Activated CD8-positive, alpha-beta memory T cell treated with anti-CD3 and anti-CD28 coated beads, Interleukin-2, amount 50 U/mL, for 1 hour (primary cell): ENCODE results near the gene PMM2.

Source experiments
- DNase-seq: peaks from one replicate; pipeline ENCODE4 v3.0.0-alpha.2; 2020; ENCODE audit errors: extremely low read depth

The PMM2 gene

DNA sequence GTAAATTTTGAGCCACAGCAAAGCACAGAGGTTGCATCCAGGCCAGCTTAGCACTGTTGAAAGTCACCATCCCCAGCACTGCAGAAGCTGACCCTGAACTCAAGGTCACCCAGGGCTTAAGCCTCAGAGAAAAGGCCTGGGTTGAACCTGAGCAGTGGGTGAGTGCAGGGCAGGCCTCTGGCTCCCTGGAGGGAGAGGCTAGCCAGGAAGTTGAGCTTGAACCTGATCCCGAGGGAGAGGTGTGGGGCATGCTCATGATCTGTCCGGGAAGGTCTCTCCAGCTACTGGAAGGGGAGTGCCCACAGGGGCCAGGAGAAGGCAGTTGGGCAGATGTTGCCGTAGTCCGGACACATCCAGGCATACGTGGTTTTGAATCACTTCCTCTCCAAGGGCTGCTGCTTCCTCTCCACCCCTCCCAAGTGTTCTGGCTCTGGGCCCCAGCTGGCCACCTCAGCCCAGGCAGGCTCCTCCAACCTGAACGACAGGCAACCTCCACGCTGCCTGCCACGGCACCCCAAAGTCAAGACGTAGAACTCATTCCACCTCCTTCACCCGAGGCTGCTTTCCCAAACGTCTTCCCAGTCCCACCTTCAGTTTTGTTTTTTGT lies 52.7 kb downstream of the PMM2 start:
- DNase-seq: no peak

DNA sequence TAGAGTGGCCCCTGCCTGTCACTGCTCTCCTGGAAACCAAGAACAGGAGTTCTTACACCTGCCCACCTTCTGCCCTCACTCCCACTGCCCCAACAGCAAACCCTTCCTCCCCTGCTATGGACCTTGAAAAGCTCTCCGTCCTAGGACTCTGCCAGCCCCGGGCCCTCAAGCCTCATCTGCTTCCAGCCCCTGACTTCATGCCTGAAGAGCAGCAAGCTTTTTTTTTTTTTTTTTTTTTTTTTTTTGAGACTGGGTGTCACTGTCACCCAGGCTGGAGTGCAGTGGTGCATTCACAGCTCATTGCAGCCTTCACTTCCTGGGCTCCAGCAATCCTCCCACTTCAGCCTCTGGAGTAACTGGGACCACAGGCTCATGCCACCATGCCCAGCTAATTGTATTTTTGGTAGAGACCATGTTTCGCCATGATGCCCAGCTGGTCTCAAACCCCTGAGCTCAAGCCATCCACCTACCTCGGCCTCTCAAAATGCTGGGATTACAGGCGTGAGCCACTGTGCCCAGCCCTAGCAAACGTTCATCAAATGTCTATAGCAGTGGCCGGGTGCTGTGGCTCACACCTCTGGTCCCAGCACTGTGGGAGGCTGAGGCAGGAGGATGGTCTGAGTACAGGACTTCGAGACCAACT lies 54.2 kb downstream of the PMM2 start:
- no peak for DNase-seq

DNA sequence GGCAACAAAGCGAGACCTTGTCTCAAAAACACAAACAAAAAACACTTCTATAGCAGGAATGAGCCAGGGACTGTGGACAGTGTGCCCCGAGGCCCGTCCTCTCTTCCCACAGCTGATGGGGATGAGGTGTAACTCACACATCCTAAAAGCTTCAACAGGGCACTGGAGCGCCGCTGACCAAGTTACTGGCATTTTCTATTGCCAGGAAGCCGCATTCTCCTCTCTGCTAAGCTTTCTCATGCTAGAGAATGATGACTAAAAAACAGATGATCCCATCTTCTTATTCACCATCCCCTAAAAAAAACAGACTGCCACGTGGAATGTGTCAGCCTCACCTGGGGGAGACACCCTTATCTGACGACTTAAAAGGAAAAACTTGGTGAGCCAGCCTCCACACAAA lies 54.9 kb downstream of the PMM2 start:
- DNase-seq: no peak

DNA sequence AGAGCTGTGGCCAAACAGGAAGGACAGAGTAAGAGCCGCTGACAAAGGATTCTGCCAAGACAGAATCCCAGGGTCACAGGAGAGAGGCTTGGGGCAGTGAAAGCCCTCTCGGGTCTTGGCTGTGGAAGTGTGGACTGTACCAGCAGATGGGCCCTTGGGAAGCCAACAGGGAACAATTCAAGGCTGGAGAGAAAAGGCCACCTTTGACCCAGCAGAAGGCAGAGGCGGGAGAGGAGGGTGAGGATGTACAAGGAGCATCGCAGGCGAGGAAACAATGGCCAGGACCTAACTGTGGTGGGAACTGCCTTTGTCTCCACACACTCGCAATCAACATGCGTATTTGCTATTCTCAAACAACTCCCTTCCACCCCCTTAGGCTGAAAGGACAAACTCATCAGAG lies 55.5 kb downstream of the PMM2 start:
- DNase-seq: no peak

DNA sequence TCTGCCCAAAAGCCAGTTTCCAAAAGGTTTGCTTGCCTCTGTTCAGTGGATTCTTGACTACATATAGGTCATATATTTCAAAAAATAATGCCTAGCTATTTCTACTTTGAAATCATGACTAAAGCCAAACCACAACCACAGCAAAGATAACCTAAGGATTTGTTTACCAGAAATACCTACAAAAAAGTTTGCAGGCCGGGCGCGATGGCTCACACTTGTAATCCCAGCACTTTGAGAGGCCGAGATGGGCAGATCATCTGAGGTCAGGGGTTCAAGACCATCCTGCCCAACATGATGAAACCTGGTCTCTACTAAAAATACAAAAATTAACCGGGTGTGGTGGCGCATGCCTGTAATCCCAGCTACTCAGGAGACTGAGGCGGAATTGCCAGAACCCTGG lies 56.0 kb downstream of the PMM2 start:
- DNase-seq: no peak

DNA sequence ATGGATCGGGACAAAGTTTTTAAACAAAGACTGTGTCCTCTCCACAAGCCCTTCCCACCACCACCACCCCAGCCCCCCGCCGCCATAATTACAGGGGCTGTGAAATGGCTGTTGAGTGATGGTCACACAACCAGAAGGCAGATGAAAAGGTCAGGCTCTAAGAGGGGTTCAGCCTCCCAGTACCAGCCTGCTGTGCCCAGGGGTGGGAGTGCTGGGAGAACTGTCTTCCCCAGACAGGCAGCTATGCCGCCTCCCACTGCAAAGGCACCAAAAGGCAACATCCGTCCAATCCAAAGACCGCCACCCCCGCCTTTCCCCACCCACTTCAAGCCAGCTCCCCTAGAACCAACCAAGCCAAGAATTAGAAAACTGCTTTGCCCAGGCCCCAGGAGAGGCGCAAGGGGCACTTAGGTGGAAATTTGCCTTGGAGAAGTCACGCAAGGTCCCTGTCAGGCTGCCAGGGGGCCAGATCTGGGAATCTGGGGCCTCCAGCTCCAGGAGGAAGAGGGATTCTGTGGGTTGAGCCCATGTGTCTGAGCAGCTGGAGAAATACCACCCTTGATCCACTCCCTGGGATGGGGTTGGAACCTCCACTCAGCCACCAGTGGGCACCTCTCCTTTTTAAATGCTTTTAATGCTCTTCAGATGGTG lies 56.8 kb downstream of the PMM2 start:
- no peak for DNase-seq

DNA sequence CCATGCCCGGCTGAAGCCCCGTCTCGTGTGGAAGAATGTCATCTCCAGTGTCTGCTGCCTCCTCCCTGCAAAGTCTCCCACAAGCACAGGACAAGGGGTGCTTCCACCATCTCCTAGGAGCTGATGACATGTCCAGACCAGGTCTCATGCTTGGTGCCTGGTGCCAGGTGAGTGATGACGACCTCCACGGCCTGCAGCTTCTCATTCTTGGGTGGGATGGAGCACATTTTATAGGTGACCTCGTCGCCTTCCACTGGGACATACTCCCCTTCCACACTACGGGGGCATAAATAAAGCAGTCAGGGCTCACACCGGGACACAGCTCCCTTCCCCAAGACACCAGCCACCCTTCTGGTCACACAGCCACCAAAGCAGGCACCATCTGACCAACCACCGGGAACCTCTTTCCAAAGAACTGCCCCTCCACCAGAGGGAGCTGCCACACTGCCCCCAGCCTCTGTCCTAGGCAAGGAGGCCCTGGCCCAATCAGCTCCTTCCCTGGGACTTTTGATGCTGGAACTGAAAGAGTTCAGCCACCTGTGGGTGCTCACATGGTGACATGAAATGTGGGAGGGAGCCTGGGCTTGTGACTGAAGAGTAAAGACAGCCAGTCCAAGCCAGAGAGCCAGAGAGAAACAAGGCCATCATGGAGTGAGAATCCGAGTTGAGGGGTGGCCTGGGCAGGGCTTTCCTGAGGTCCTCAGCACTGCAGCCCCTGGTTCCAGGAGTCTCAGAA lies 57.6 kb downstream of the PMM2 start:
- no peak for DNase-seq

DNA sequence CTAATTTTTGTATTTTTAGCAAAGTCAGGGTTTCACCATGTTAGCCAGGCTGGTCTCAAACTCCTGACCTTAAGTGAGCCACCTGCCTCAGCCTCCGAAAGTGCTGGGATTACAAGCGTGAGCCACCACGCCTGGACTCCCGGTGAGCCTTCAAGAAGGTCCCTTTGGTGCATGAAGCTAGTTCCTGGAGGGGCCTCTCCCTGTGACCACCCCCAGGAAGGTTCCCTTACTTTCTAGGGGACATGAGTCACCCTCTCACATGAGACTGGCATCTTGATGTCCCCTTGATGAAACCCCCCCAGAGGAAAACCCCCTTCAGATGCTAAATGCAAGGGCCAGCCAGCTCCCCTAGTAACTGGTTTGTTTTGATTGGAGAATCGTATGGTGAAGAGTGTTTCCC lies 58.3 kb downstream of the PMM2 start:
- no peak for DNase-seq

DNA sequence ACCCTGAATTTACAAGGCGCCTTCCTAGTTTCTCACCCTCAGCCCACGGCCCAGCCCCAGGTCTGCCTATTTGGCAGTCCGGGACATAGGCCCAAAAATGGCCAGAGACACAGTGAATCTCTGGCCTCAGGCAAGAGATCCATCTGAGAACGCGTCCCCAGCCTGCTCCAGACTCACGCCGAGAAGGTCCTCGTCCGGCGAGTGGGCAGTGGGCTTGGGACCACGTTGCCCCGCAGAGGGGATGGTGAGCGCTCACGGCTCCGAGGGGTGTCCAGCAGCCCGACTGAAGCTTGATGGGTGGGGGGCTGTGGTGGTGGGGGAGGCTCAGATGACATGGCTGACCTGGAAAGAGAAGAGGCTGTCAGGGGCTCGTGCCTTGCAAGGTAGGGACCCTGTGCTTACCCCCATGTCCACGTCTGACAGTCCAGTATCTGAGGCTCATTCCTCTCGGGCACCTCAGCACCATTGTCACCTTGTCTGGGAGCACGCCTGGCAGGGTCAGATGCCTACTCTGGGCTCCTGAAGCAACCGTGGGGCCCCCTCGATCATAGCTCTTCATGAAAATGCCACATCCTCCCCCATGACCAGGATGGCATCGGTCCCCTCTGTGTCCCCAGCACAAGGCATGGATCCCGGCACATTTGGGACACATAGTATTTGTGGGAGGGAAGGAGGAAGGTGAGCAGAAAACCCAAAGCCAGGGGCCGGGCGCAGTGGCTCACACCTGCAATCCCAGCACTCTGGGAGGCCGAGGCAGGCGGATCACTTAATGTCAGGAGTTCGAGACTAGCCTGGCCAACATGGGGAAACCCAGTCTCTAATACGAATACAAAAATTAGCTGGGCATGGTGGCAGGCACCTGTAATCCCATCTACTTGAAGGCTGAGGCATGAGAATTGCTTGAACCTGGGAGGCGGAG lies 61.6 kb downstream of the PMM2 start:
- DNase-seq: no peak

DNA sequence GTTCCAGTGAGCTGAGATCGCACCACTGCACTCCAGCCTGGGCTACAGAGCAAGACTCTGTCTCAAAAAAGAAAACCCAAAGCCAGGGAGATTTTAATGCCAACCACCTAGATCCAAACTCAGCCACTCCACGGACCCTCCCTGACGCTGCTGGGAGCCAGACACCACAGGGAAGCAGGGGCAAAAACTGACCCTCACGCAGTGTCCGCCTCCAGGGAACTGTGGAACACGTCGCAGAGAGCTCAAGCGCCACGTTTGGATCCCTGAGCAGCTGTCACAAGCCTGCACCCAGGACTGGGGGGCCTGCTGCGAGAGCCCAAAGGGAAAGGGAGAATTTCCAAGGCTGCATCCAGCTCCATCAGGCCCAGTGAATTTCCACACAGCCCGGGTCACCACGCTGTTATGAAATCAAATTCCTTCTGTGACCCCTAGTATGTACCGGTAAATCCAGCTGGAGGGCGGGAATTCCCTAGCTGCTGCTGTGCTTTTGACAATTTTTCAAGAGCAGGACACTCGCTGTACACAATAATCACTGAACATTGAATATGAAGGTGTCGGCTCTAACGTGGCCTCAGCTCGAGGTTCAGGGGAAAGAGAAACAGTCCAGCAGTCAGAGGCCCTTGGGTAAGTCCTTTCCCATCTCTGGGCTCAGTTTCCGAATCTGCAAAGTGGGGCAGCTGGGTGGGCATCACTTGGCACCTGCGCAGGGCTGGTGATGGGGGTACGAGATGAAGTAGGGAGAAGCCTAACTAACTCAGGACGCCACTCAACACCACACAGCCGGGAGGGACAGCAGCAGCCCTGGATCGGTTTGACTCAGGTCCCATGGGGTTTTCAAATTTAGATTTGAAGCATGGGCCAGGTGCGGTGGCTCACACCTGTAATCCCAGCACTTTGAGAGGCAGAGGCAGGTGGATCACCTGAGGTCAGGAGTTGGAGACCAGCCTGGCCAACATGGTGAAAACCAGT lies 62.6 kb downstream of the PMM2 start:
- DNase-seq: no peak

DNA sequence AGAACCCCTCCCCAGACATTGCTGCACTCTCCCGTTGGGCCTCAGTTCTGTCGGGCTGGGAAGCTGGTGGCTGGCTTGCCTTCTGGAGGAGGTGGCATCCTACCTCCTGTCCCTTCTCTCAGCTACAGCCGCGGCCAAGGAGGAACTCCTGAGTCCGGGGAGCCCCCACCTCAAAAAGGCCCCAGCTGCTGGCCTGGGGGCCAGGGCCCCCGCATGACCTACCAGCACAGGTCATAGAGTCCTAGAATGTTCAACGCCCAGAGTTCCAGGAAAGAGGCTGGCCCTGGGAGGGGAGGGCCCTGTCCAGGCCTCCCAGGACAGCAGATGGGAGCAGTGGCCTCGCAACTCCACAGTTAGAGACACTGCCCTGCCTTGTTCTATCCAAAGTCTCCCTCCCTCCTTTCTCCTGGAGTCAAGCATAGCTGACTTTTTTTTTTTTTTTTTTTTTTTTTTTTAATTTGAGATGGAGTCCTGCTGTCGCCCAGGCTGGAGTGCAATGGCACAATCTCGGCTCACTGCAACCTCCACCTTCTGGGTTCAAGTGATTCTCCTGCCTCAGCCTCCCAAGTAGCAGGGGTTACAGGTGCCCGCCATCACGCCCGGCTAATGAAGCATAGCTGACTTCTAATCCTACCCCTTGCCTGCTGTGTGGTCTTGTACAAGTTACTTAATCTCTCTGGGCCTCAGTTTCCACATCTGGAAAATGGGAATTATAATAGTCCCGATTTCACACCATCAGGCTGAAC lies 64.1 kb downstream of the PMM2 start:
- DNase-seq: no peak

DNA sequence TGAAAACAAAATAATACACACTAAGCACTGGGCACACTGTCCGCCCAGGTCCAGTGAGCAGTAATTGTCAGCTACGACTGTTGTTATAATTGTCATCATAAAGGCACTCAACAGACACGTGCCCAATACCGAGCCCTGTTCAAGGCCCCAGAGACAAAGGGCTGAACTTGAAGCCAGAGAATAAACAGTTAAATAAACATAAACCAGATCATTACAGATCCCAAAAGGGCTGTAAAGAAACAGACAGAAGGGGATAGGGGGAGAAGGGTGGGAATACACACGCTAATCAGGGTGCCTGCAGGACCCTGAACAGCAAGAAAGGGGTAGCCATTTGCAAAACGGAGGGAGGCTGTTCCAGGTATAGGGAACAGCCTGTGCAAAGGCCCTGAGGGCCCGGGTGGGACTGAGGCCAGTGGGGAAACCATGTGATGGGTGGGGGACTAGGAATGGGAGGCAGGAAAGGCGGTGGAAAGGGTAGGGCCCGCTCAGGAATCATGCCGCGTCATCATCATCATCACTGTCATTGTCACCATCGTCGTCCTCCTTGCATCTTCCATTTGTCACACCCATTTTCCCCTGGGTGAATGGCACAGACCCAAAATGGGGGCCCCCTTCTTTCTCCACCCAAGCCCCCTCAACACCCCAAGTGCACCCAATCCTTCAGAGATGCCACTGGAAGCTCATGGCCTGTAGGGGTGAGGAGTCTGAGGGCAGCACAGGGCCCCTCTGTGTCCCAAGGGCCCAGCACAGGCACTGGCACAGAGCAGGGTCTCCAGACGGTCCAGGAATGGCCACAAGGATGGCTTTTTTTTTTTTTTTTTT lies 64.9 kb downstream of the PMM2 start:
- no peak for DNase-seq

DNA sequence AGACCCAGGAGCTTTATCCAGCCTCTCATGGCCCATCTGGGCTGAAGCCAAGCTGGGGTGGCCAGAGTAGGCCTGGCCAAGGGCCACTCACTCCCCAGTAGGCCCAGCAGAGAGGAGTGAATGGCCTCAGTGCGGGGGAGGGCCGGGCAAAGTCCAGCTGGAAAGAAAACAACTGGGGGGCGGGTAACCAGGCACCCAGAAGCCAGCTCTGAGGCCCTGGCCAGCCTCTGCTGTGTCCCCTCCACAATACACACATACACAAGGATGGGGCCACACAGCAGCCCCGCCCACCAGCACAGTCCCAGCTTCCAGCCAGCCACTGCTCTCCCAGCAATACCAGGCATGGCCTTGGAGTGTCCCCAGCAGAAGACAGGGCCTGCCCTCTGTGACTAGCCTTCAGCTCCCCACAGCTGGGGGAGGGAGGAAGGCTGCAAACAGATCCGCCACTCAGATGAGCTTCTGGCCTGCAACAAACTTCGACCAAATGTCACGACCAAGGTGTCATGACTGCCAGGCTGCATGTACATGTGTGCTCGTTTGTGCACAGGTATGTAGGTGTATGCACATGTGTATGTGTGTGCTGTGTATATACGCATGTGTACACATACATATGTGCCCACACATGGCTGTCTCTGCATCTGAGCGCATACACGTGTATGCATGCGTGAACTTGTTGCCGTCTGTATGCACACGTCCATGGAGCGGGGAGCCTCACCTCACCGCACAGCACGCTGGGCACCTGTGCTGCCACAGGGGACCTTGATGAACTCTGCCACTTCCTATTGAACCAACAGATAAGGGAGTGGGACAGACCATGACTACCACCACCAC lies 66.2 kb downstream of the PMM2 start:
- DNase-seq: no peak

DNA sequence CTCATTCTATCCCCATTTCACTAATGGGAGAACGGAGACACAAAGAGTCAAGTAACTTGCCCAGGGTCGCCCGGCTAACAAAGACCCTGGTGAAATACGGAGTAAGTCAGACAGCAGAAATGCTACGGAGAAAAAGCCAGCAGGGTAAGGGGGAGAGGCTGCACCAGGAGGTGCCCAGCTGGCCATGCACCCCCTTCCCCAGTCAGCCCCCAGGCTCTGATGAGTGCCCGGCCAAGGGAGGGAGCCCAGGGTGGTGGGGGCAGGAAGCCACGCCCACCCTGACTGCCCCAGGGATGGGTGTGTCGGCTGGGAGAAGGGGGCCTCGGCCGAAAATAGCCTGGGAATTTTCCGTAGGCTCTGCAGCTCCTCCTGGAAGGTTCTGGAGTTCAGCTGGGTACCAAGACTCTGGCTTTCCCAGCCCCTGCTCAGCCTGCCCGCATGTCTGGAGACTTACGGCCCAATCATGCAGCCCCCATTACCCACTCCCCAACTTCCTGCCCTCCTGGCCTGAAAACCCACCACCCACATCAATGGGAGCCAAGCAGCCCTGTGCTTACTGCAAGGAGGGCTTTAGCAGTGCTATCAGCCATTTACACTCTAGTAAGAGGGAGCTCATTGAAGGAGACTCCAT lies 67.0 kb downstream of the PMM2 start:
- no peak for DNase-seq

DNA sequence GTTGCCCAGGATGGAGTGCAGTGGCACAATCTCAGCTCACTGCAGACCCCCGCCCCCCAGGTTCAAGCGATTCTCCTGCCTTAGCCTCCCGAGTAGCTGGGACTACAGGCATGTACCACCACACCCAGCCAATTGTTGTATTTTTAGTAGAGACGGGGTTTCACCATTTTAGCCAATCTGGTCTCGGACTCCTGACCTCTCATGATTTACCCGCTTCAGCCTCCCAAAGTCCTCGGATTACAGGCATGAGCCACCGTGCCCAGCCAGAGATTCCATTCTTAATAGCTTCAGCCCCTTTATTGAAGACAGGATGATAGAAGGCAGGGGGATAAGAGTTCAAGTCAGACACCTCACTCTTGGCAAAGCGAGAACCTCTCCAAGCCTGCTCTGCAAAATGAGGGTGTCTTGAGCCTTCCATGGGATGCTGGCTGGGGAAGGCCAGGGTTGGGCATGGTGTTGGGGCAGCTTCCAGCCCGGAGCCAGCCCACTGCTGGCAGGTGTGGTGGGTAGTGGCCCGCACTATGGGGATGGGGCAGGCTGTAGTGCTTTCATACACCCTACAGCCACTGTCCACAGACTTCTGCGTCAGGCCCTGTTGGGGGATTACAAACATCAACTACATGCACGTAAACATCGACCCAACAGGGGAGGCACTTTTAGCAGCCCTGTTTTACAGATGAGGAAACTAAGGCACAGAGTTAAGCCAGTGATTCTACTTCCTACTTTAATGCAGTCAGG lies 67.7 kb downstream of the PMM2 start:
- no peak for DNase-seq

DNA sequence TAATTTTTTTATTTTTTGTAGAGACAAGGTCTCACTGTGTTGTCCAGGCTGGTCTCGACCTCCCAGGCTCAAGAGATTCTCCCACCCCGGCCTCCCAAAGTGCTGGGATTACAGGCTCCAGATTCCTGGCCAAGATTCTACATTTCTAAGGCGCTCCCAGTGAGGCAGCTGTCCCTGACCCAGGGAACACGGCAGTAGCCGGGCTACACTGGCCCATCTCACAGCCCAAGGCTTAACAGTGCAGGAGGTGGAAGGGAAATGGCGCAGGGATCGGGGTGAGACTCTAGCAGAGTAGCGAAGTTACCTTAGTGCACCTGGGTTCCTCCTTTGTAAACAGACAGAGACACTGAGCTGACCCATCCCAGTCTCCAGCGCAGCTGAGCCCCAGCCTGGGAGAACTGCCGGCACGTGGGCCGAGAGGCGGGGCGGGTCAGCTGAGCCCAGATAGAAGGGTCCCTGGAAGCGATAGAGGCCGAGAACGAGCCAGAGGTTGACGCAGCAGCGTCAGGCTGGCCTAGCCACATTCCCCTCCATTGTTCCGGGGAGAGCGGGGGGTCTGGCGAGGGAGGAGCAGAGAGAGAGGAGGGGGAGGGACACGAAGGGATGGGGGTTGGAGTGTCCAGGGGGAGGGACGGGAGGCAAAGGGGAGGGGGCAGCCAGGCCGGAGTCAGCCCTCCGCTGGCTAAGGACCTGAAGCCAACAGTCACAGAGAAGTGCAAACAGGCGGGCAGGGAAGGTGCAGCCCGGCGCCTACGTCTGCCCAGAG lies 68.7 kb downstream of the PMM2 start:
- DNase-seq: no peak
